A549 (cell line): Measurements from ENCODE around the gene DNAJC16.

Experiments used
- CBX8 ChIP-seq: fragments of 200-600 bp; sonication (generic); IDR thresholded peaks from 2 replicates; pipeline ENCODE4 v1.6.1; 2016
- MAFK ChIP-seq: fragments of 450-650 bp; IDR thresholded peaks from 2 replicates; pipeline ENCODE4 v1.6.1; 2014; ENCODE audit not compliant: partially characterized antibody
- POLR2A ChIP-seq: IDR thresholded peaks from 2 replicates; pipeline ENCODE4 v1.6.1; 2012; ENCODE audit warnings: mild to moderate bottlenecking, low read length
- RAD21 ChIP-seq, 2 experiments: fragments of >200 bp in 1 of 2; sonication (Bioruptor Twin) in 1 of 2; formaldehyde crosslinking in 1 of 2; IDR thresholded peaks in 1 of 2; conservative IDR thresholded peaks in 1 of 2; 2 replicates in 1 of 2; 3 replicates in 1 of 2; pipeline ENCODE4 v1.6.1; 2012 to 2018; ENCODE audit warnings: inconsistent platforms in 1 of 2
- RCOR1 ChIP-seq: fragments of 150-350 bp; IDR thresholded peaks from 2 replicates; pipeline ENCODE4 v1.6.1; 2014; ENCODE audit warnings: antibody characterized with exemption, low read length, low read depth
- RNF2 ChIP-seq: fragments of 200-600 bp; sonication (generic); IDR thresholded peaks from 2 replicates; pipeline ENCODE4 v1.6.1; 2016; ENCODE audit warnings: low read depth, mild to moderate bottlenecking, antibody characterized with exemption, moderate library complexity, borderline replicate concordance
- ZSCAN20 ChIP-seq: fragments of 250-450 bp; sonication (Bioruptor Pico); IDR thresholded peaks from 2 replicates; pipeline ENCODE4 v1.8.0; 2022; ENCODE audit warnings: mild to moderate bottlenecking, moderate library complexity
- TF ChIP-seq, protein P1 (sequence below): fragments of >200 bp; sonication (Bioruptor Twin); formaldehyde crosslinking; IDR thresholded peaks from 3 replicates; pipeline ENCODE4 v1.5.1; 2016
- TF ChIP-seq, protein P2 (sequence below): IDR thresholded peaks from 2 replicates; pipeline ENCODE4 v1.6.1; 2012
- TF ChIP-seq, protein P3 (sequence below): fragments of 200-600 bp; sonication (generic); IDR thresholded peaks from 2 replicates; pipeline ENCODE4 v1.6.1; 2016; ENCODE audit warnings: antibody characterized with exemption, mild to moderate bottlenecking, moderate library complexity
- TF ChIP-seq, protein P4 (sequence below): fragments of 250-450 bp; sonication (Bioruptor Pico); IDR thresholded peaks from 2 replicates; pipeline ENCODE4 v1.5.0; 2021; ENCODE audit warnings: mild to moderate bottlenecking, moderate library complexity, borderline replicate concordance

DNA sequence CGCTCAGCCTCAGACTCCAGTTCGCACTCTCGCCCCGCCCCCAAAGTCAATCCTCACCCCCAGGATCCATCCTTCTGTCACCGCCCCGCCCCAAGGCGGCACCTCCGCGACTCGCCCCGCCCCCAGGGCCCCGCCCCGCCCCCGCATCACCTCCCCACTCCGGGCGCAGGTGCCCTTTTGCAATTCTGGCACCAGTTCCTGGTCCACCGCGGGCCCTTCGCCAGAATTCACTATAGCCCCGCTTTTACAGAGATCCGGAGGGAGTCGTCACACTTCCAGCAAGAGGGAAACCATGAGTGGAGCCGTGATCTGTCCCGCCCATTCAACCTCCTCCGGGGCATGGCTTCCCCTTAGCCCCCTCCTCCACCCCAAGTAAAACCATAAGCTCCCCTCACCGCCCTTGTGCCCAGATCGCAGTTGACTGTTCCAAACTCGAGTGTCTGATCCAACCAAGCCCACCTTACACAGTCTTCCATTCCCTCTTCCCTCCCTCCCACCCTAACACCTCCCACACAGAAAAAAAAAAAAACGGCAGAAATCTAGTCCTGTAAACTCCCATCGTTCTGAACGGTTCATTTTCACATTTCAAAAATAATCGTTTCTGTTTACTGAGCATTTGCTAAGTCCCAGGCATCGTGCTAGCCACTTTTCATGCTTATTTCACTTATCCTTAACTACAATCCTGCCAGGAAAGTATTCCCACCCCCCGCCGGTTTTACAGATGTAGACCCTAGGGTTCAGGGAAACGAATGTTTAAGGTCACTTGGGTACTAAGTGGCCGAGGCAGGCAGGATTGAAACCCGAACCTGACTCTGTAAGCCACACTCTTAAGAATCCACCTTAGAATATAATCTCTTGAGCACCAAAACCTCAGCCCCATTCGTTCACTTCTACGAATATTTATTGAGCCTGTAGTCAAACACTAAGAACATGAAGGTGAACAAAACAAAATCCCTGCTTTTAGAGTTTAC lies 1.3 kb upstream of the DNAJC16 start:
- TF ChIP-seq, protein P1, sequence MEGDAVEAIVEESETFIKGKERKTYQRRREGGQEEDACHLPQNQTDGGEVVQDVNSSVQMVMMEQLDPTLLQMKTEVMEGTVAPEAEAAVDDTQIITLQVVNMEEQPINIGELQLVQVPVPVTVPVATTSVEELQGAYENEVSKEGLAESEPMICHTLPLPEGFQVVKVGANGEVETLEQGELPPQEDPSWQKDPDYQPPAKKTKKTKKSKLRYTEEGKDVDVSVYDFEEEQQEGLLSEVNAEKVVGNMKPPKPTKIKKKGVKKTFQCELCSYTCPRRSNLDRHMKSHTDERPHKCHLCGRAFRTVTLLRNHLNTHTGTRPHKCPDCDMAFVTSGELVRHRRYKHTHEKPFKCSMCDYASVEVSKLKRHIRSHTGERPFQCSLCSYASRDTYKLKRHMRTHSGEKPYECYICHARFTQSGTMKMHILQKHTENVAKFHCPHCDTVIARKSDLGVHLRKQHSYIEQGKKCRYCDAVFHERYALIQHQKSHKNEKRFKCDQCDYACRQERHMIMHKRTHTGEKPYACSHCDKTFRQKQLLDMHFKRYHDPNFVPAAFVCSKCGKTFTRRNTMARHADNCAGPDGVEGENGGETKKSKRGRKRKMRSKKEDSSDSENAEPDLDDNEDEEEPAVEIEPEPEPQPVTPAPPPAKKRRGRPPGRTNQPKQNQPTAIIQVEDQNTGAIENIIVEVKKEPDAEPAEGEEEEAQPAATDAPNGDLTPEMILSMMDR: no peak
- TF ChIP-seq, protein P2, sequence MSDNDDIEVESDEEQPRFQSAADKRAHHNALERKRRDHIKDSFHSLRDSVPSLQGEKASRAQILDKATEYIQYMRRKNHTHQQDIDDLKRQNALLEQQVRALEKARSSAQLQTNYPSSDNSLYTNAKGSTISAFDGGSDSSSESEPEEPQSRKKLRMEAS: no peak
- no peak for TF ChIP-seq RCOR1
- TF ChIP-seq RNF2: no peak
- TF ChIP-seq, protein P3, sequence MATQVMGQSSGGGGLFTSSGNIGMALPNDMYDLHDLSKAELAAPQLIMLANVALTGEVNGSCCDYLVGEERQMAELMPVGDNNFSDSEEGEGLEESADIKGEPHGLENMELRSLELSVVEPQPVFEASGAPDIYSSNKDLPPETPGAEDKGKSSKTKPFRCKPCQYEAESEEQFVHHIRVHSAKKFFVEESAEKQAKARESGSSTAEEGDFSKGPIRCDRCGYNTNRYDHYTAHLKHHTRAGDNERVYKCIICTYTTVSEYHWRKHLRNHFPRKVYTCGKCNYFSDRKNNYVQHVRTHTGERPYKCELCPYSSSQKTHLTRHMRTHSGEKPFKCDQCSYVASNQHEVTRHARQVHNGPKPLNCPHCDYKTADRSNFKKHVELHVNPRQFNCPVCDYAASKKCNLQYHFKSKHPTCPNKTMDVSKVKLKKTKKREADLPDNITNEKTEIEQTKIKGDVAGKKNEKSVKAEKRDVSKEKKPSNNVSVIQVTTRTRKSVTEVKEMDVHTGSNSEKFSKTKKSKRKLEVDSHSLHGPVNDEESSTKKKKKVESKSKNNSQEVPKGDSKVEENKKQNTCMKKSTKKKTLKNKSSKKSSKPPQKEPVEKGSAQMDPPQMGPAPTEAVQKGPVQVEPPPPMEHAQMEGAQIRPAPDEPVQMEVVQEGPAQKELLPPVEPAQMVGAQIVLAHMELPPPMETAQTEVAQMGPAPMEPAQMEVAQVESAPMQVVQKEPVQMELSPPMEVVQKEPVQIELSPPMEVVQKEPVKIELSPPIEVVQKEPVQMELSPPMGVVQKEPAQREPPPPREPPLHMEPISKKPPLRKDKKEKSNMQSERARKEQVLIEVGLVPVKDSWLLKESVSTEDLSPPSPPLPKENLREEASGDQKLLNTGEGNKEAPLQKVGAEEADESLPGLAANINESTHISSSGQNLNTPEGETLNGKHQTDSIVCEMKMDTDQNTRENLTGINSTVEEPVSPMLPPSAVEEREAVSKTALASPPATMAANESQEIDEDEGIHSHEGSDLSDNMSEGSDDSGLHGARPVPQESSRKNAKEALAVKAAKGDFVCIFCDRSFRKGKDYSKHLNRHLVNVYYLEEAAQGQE: no peak
- TF ChIP-seq RAD21 (conservative IDR thresholded peaks at IDR 0.05 in 1 of 2, IDR thresholded peaks at IDR 0.05 in 1 of 2): no peak
- no peak for TF ChIP-seq POLR2A
- no peak for TF ChIP-seq ZSCAN20
- no peak for TF ChIP-seq CBX8
- TF ChIP-seq, protein P4, sequence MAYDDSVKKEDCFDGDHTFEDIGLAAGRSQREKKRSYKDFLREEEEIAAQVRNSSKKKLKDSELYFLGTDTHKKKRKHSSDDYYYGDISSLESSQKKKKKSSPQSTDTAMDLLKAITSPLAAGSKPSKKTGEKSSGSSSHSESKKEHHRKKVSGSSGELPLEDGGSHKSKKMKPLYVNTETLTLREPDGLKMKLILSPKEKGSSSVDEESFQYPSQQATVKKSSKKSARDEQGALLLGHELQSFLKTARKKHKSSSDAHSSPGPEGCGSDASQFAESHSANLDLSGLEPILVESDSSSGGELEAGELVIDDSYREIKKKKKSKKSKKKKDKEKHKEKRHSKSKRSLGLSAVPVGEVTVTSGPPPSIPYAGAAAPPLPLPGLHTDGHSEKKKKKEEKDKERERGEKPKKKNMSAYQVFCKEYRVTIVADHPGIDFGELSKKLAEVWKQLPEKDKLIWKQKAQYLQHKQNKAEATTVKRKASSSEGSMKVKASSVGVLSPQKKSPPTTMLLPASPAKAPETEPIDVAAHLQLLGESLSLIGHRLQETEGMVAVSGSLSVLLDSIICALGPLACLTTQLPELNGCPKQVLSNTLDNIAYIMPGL (CRISPR knock-in tag): no peak
- TF ChIP-seq MAFK: no peak
